Measurements from ENCODE around the gene ADGRL2.

Gene ADGRL2

GRCh38 chr1:81833722-81834121, 33.0 kb downstream of the ADGRL2 start:
- TF ChIP-seq CTCF (IDR thresholded peaks at IDR 0.05; ENCODE audit: extremely low read depth, insufficient read depth, missing control alignments), result no peak
- no peak for DNase-seq (ENCODE audit: low spot score)
- in situ Hi-C loops (cut with MboI; ENCODE audit: low pct_unique_long_range_greater_than_20kb, low sequenced_read_pairs, unreplicated experiment), result no loop called here

GRCh38 chr1:81834268-81834667, 33.5 kb downstream of the ADGRL2 start:
- no peak for TF ChIP-seq CTCF (IDR thresholded peaks at IDR 0.05; ENCODE audit: extremely low read depth, insufficient read depth, missing control alignments)
- DNase-seq (ENCODE audit: low spot score), result no peak
- in situ Hi-C loops (cut with MboI; ENCODE audit: low pct_unique_long_range_greater_than_20kb, low sequenced_read_pairs, unreplicated experiment), result no loop called here

GRCh38 chr1:81834921-81835698, 34.4 kb downstream of the ADGRL2 start:
- TF ChIP-seq CTCF (IDR thresholded peaks at IDR 0.05; ENCODE audit: extremely low read depth, insufficient read depth, missing control alignments), result no peak
- no peak for DNase-seq (ENCODE audit: low spot score)
- in situ Hi-C loops (cut with MboI; ENCODE audit: low pct_unique_long_range_greater_than_20kb, low sequenced_read_pairs, unreplicated experiment), result no loop called here

GRCh38 chr1:81836007-81836626, 35.4 kb downstream of the ADGRL2 start:
- in situ Hi-C loops (cut with MboI; ENCODE audit: low pct_unique_long_range_greater_than_20kb, low sequenced_read_pairs, unreplicated experiment), result no loop called here
- TF ChIP-seq CTCF (IDR thresholded peaks at IDR 0.05; ENCODE audit: extremely low read depth, insufficient read depth, missing control alignments), result no peak
- no peak for DNase-seq (ENCODE audit: low spot score)

GRCh38 chr1:81838600-81839218, 38.0 kb downstream of the ADGRL2 start:
- DNase-seq (ENCODE audit: low spot score), result no peak
- no peak for TF ChIP-seq CTCF (IDR thresholded peaks at IDR 0.05; ENCODE audit: extremely low read depth, insufficient read depth, missing control alignments)
- in situ Hi-C loops (cut with MboI; ENCODE audit: low pct_unique_long_range_greater_than_20kb, low sequenced_read_pairs, unreplicated experiment), result no loop called here

- in situ Hi-C loops (cut with MboI; ENCODE audit: low pct_unique_long_range_greater_than_20kb, low sequenced_read_pairs, unreplicated experiment), result no loop called here
- no peak for TF ChIP-seq CTCF (IDR thresholded peaks at IDR 0.05; ENCODE audit: extremely low read depth, insufficient read depth, missing control alignments)
- DNase-seq (ENCODE audit: low spot score), result no peak
These were observed 40.1 kb downstream of the ADGRL2 start for GRCh38 chr1:81840805-81841204.
